ENCODE results near the gene MCF2L2. TPM values are rescaled to one million over a fixed set of nuclear protein-coding genes. Genes with fewer than 3 reads are reported as not detected.

The MCF2L2 gene
- total RNA-seq, 1 experiment from 2014 or later, result 3.9 TPM

DNA sequence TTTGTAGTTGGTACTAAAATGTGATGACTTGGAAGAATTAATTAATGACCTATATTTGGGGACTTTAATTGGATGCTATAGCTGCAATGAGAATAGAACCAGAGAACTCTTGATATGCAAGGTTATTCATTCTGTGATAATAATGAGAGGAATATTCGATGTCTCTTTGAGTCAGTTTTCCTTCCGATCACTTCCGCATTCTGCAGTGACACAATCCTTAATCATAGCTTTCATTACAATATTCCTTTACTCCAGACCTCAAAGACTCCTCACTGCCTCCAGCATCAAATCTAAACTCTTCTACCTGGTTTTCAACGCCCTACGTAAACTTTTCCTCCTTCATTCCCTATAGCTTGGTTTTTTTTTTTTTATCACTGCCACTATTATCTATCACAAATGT, 153.8 kb downstream of the MCF2L2 start:
- CTCF ChIA-PET, result no interaction called here
- Histone ChIP-seq H3K4me1 (no peaks in the 10 kb centered on the region), H3K27me3 (replicated peaks; ENCODE audit: control insufficient read depth, insufficient read depth, low read length) (no peaks in the 10 kb centered on the region), H3K36me3 (ENCODE audit: control insufficient read depth, insufficient read depth, low read length) (no peaks in the 10 kb centered on the region), H3K9me3 (no peaks in the 10 kb centered on the region), H3K4me3 (ENCODE audit: low read depth, low read length) (no peak overlapping the region)
- Mint-ChIP-seq H3K27me3 (ENCODE audit: insufficient read depth, unreplicated experiment) (no peaks in the 10 kb centered on the region), H3K4me3 (ENCODE audit: unreplicated experiment) (no peak overlapping the region), H3K27ac (ENCODE audit: unreplicated experiment) (no peak overlapping the region), H3K9me3 (ENCODE audit: unreplicated experiment) (no peaks in the 10 kb centered on the region), H3K4me1 (ENCODE audit: low read depth, unreplicated experiment) (peaks cover 5% of the 10 kb centered on the region), H3K36me3 (ENCODE audit: insufficient read depth, unreplicated experiment) (no peaks in the 10 kb centered on the region)
- TF ChIP-seq, protein P1, sequence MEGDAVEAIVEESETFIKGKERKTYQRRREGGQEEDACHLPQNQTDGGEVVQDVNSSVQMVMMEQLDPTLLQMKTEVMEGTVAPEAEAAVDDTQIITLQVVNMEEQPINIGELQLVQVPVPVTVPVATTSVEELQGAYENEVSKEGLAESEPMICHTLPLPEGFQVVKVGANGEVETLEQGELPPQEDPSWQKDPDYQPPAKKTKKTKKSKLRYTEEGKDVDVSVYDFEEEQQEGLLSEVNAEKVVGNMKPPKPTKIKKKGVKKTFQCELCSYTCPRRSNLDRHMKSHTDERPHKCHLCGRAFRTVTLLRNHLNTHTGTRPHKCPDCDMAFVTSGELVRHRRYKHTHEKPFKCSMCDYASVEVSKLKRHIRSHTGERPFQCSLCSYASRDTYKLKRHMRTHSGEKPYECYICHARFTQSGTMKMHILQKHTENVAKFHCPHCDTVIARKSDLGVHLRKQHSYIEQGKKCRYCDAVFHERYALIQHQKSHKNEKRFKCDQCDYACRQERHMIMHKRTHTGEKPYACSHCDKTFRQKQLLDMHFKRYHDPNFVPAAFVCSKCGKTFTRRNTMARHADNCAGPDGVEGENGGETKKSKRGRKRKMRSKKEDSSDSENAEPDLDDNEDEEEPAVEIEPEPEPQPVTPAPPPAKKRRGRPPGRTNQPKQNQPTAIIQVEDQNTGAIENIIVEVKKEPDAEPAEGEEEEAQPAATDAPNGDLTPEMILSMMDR (IDR thresholded peaks at IDR 0.05; ENCODE audit: insufficient read depth in 1 of 2, low read depth in 1 of 2, low read length in 1 of 2, severe bottlenecking in 1 of 2, unreplicated experiment in 1 of 2), result no peak
- no TSS peak for BruUV-seq (replicated peaks)
- no peak for DNase-seq
- intact Hi-C loops (cut with micrococcal nuclease; ENCODE audit: unreplicated experiment), result no loop called here
- POLR2A ChIA-PET, result no interaction called here

DNA sequence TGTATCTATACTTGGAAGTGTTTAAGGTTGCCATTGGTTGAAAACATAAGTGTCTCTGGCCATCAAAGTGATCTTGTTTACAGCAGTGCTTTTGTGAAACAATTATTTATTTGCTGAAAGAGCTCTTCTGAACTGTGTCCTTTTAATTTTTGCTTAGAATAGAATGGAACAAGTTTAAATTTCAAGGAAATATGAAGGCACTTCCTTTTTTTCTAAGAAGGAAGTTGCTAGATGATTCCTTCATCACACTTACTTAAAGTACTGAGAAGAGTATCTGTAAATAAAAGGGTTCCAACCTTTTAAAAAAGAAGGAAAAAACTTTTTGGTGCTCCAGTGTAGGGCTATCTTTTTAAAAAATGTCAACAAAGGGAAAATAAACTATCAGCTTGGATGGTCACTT, 155.6 kb downstream of the MCF2L2 start:
- CTCF ChIA-PET, result no interaction called here
- no peaks in the 10 kb centered on the region for H3K9me3 ChIP-seq
- Mint-ChIP-seq H3K27me3 (ENCODE audit: insufficient read depth, unreplicated experiment) (no peaks in the 10 kb centered on the region), H3K27ac (ENCODE audit: unreplicated experiment) (no peak overlapping the region), H3K4me1 (ENCODE audit: low read depth, unreplicated experiment) (peaks cover 13% of the 10 kb centered on the region), H3K36me3 (ENCODE audit: insufficient read depth, unreplicated experiment) (no peaks in the 10 kb centered on the region), H3K4me3 (ENCODE audit: unreplicated experiment) (no peak overlapping the region), H3K9me3 (ENCODE audit: unreplicated experiment) (no peaks in the 10 kb centered on the region)
- no peak overlapping the region for H3K4me3 ChIP-seq (ENCODE audit: low read depth, low read length)
- no peaks in the 10 kb centered on the region for H3K27me3 ChIP-seq (replicated peaks; ENCODE audit: control insufficient read depth, insufficient read depth, low read length)
- BruUV-seq (replicated peaks), result no TSS peak
- POLR2A ChIA-PET, result no interaction called here
- TF ChIP-seq, protein P1 (IDR thresholded peaks at IDR 0.05; ENCODE audit: insufficient read depth in 1 of 2, low read depth in 1 of 2, low read length in 1 of 2, severe bottlenecking in 1 of 2, unreplicated experiment in 1 of 2), result no peak
- H3K4me1 ChIP-seq, result peaks cover 11% of the 10 kb centered on the region
- no peaks in the 10 kb centered on the region for H3K36me3 ChIP-seq (ENCODE audit: control insufficient read depth, insufficient read depth, low read length)
- intact Hi-C loops (cut with micrococcal nuclease; ENCODE audit: unreplicated experiment), result no loop called here
- DNase-seq, result no peak

DNA sequence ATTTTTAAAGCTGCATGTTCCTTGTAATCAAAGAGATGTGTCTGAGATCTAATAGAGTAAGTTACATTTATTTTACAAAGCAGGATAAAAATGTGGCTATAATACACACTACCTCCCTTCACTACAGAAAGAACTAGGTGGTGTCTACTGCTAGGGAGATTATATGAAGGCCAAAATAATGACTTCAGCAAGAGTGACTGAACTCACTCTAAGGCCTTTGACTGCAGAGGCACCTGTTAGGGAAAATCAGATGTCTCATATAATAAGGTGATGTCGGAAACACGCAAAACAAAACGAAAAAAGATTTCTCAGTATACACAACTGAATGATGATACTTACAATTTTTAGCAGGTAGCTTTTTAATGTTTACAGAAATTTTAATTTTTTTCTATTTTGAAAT, 156.3 kb downstream of the MCF2L2 start:
- Histone ChIP-seq H3K9me3 (no peaks in the 10 kb centered on the region), H3K4me3 (ENCODE audit: low read depth, low read length) (no peak overlapping the region), H3K4me1 (peaks cover 17% of the 10 kb centered on the region), H3K36me3 (ENCODE audit: control insufficient read depth, insufficient read depth, low read length) (no peaks in the 10 kb centered on the region; the same call in 1 of the 2 replicates), H3K27me3 (replicated peaks; ENCODE audit: control insufficient read depth, insufficient read depth, low read length) (no peaks in the 10 kb centered on the region)
- no TSS peak for BruUV-seq (replicated peaks)
- Mint-ChIP-seq H3K36me3 (ENCODE audit: insufficient read depth, unreplicated experiment) (no peaks in the 10 kb centered on the region), H3K4me3 (ENCODE audit: unreplicated experiment) (no peak overlapping the region), H3K27ac (ENCODE audit: unreplicated experiment) (no peak overlapping the region), H3K4me1 (ENCODE audit: low read depth, unreplicated experiment) (peaks cover 15% of the 10 kb centered on the region), H3K9me3 (ENCODE audit: unreplicated experiment) (no peaks in the 10 kb centered on the region), H3K27me3 (ENCODE audit: insufficient read depth, unreplicated experiment) (no peaks in the 10 kb centered on the region)
- POLR2A ChIA-PET, result no interaction called here
- DNase-seq, result no peak
- intact Hi-C loops (cut with micrococcal nuclease; ENCODE audit: unreplicated experiment), result no loop called here
- CTCF ChIA-PET, result no interaction called here
- TF ChIP-seq, protein P1 (IDR thresholded peaks at IDR 0.05; ENCODE audit: insufficient read depth in 1 of 2, low read depth in 1 of 2, low read length in 1 of 2, severe bottlenecking in 1 of 2, unreplicated experiment in 1 of 2), result no peak

Measured in Caco-2 (cell line).